HUES48 (cell line): ENCODE results near the gene TRDMT1.
"Not testable (repeated sequence)": the region's sequence is repeated elsewhere in the genome, so short reads cannot be mapped to it uniquely, and the experiment has no call there.

Source experiments
- H3K27ac ChIP-seq: one replicate; pipeline ENCODE4 v1.7.0; 2013; ENCODE audit warnings: low read depth, low read length, inconsistent platforms
- H3K27me3 ChIP-seq: 2 replicates; pipeline ENCODE4 v1.6.1; 2013; ENCODE audit warnings: mild to moderate bottlenecking, low read length; ENCODE audit not compliant: control insufficient read depth, insufficient read depth
- H3K36me3 ChIP-seq: 2 replicates; pipeline ENCODE4 v1.6.1; 2013; ENCODE audit warnings: low read length; ENCODE audit not compliant: control insufficient read depth, insufficient read depth
- H3K4me1 ChIP-seq: 2 replicates; pipeline ENCODE4 v1.6.1; 2013; ENCODE audit warnings: mild to moderate bottlenecking, low read length; ENCODE audit not compliant: control insufficient read depth, insufficient read depth
- H3K4me3 ChIP-seq: 2 replicates; pipeline ENCODE4 v1.5.1; 2013; ENCODE audit warnings: mild to moderate bottlenecking, low read depth, low read length
- H3K9ac ChIP-seq: 2 replicates; pipeline ENCODE4 v1.6.1; 2013; ENCODE audit warnings: mild to moderate bottlenecking, low read depth, low read length, moderate library complexity
- H3K9me3 ChIP-seq: 2 replicates; pipeline ENCODE4 v1.6.1; 2013; ENCODE audit warnings: low read length; ENCODE audit not compliant: control insufficient read depth, insufficient read depth

TRDMT1 gene

GRCh38 chr10:17114878-17115444 lies 86.5 kb downstream of the TRDMT1 start:
- H3K9me3 ChIP-seq, H3K4me3 ChIP-seq, H3K27ac ChIP-seq, H3K9ac ChIP-seq, H3K4me1 ChIP-seq, H3K27me3 ChIP-seq, H3K36me3 ChIP-seq: not testable (repeated sequence)

- H3K4me3 ChIP-seq, result no peak overlapping the region
- no peaks in the 10 kb centered on the region for H3K9me3 ChIP-seq
- H3K9ac ChIP-seq, result no peak overlapping the region
- H3K36me3 ChIP-seq, result no peaks in the 10 kb centered on the region
- H3K27me3 ChIP-seq, result no peaks in the 10 kb centered on the region
- H3K27ac ChIP-seq, result no peak overlapping the region
- H3K4me1 ChIP-seq, result no peaks in the 10 kb centered on the region
Measured at GRCh38 chr10:17113889-17114540, 87.5 kb downstream of the TRDMT1 start.

DNA sequence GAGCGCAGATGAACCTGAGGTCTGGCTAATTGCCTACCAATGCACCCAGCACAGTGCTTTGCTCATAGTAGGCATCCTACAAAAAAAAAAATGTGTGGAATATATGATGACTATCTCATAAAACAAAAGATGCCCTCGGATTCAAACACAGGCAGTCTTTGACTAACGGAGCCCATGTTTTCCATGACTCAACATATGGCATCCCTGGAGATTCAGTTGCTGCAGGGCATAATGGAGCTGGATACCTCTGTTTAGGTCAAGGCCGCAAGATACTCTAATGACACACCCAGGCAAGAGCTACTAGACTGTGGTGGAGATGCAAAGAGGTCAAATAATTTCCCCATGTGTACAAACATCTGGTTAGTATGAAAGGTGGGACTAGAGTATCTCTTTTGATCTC lies 88.1 kb downstream of the TRDMT1 start:
- Histone ChIP-seq H3K4me1 (no peaks in the 10 kb centered on the region), H3K9me3 (no peaks in the 10 kb centered on the region), H3K4me3 (no peak overlapping the region), H3K27me3 (no peaks in the 10 kb centered on the region), H3K27ac (no peak overlapping the region), H3K9ac (no peak overlapping the region), H3K36me3 (no peaks in the 10 kb centered on the region)

DNA sequence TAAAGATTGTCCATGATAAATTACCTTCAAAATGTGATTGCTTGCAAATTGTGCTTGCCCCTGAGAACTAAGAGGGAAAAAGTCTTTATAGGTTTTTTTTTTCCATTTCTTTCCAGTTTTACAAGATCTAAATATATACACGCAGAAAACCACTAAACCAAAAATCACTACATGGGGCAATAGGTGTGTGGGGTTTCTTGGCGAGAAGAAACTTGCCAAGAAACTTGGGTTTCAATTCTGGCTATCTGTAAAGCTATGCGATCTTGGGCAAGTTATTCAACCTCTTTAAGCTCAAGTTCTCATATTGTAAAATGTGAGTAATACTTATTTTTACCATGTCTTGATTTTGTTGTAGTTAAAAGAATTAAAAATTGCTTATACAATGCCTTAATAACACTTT lies 88.9 kb downstream of the TRDMT1 start:
- Histone ChIP-seq H3K9me3 (no peaks in the 10 kb centered on the region), H3K27me3 (no peaks in the 10 kb centered on the region), H3K9ac (no peak overlapping the region), H3K36me3 (no peaks in the 10 kb centered on the region), H3K4me1 (no peaks in the 10 kb centered on the region), H3K27ac (no peak overlapping the region), H3K4me3 (no peak overlapping the region)

DNA sequence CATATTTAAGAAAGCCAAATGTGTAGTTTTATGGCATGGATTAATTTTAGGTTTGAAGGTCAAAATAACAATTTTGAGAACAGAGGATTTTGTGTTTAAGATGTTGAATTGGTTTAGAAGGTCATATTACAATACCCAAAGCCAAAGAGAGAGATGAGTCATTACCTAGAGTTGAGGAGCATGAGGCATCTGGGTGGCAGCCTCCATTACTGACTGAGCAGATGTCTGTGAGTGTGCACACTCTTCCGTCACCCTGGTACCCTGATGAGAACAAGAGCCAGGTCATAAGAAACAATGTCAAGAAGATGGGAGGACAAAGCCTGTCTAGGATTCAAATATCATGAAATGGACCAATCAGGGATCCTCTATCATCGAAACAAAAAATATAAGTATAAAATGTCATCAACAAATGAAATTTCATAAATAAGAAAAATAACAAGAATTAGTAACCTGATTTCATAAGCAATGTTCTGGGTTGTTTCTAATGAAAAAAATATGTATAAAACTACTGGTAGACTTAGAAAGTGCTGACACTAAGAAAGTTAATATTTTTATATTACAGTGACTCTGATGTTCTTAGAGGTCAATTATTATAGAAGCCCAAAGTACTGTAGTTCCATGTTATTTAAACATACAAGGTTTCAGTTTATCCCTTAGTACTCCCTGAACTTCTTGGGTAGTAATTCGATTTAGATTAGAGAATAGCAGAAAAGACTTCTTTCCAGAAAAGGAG lies 91.8 kb downstream of the TRDMT1 start:
- Histone ChIP-seq H3K27ac (no peak overlapping the region), H3K4me1 (no peaks in the 10 kb centered on the region), H3K27me3 (no peaks in the 10 kb centered on the region), H3K36me3 (no peaks in the 10 kb centered on the region), H3K9me3 (no peaks in the 10 kb centered on the region), H3K9ac (no peak overlapping the region), H3K4me3 (no peak overlapping the region)

DNA sequence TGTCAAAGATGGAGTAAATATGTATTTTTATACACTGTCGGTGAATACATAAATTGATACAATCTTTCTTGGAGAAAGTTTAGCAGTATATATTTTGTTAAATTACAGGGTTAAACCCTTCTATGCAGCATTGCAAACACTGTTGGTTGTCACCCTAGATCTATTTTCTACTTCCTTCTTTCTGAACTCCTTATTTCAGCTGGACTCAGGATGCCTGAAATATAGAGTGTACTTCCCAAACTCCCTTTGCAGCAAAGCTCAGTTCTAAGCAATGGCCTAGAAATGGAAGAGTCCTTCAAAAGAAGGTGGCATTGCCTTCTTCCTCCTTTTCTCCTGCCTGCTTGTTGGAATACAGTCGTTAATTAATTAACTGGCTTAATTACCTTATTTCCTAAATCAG lies 92.4 kb downstream of the TRDMT1 start:
- no peak overlapping the region for H3K9ac ChIP-seq
- H3K4me3 ChIP-seq, result no peak overlapping the region
- H3K27ac ChIP-seq, result no peak overlapping the region

GRCh38 chr10:17106991-17107390 lies 94.5 kb downstream of the TRDMT1 start:
- no peaks in the 10 kb centered on the region for H3K27me3 ChIP-seq
- H3K36me3 ChIP-seq, result no peaks in the 10 kb centered on the region
- H3K9me3 ChIP-seq, result no peaks in the 10 kb centered on the region
- no peaks in the 10 kb centered on the region for H3K4me1 ChIP-seq
- no peak overlapping the region for H3K9ac ChIP-seq
- no peak overlapping the region for H3K4me3 ChIP-seq
- no peak overlapping the region for H3K27ac ChIP-seq

More for the DNA sequence above, 92.4 kb downstream of the TRDMT1 start:
- Histone ChIP-seq H3K27me3 (no peaks in the 10 kb centered on the region), H3K36me3 (no peaks in the 10 kb centered on the region), H3K9me3 (no peaks in the 10 kb centered on the region), H3K4me1 (no peaks in the 10 kb centered on the region)

DNA sequence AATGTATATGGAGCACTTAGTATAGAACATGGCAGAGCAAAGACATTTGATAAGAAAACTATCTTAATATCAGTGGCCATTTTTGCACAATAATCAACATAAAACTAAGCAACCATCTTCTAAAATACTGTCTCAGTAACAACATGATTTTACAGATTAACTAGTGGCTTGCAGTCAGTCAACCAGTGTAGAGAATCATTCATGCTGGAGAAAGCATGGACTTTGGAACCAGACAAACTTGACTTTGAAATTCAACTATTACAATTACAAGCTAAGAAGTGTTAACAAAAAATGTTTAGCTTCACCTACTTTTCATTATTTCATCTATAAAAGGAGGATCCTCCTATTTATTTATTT lies 99.6 kb downstream of the TRDMT1 start:
- Histone ChIP-seq H3K9me3 (no peaks in the 10 kb centered on the region), H3K27me3 (no peaks in the 10 kb centered on the region), H3K4me3 (no peak overlapping the region), H3K27ac (no peak overlapping the region), H3K4me1 (no peaks in the 10 kb centered on the region), H3K36me3 (no peaks in the 10 kb centered on the region), H3K9ac (no peak overlapping the region)

DNA sequence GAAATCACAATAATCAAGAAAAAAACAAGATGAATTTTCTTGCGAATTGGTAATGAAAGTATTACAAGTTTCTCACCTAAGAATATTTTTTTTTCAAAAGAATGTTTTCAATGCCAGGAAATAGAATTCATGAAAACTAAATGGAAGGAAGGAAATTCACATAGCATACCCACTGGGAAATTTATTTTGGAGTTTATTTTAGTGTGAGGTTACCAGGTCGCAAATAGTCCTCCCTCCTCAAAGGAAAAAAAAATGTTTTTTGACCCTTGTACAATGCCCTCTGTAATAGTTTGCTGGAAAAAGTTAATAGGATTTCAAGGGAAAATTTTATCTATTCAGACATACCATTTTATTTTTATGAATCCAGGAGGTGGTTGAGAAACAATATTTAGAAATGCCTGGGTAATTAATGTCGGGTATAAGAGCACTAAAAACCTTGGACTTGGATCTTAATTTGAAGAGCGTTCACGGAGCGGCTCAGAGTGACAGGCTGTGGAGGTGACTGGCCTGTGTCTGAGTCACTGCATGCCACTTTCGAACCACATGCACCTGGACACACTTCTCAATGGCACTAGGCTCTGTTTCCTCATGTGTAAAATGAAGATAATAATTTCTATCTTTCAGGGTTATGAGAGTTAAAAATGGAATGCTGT lies 100.1 kb downstream of the TRDMT1 start:
- H3K36me3 ChIP-seq, result no peaks in the 10 kb centered on the region
- H3K27me3 ChIP-seq, result no peaks in the 10 kb centered on the region
- H3K4me1 ChIP-seq, result no peaks in the 10 kb centered on the region
- no peak overlapping the region for H3K9ac ChIP-seq
- H3K4me3 ChIP-seq, result no peak overlapping the region
- H3K27ac ChIP-seq, result no peak overlapping the region
- no peaks in the 10 kb centered on the region for H3K9me3 ChIP-seq

- no peaks in the 10 kb centered on the region for H3K36me3 ChIP-seq
- H3K4me3 ChIP-seq, result no peak overlapping the region
- H3K4me1 ChIP-seq, result no peaks in the 10 kb centered on the region
- no peaks in the 10 kb centered on the region for H3K27me3 ChIP-seq
- H3K27ac ChIP-seq, result no peak overlapping the region
- no peaks in the 10 kb centered on the region for H3K9me3 ChIP-seq
- no peak overlapping the region for H3K9ac ChIP-seq
Measured at GRCh38 chr10:17100586-17100985, 100.9 kb downstream of the TRDMT1 start.

GRCh38 chr10:17098012-17098411 lies 103.5 kb downstream of the TRDMT1 start:
- no peaks in the 10 kb centered on the region for H3K36me3 ChIP-seq
- H3K4me1 ChIP-seq, result no peaks in the 10 kb centered on the region
- H3K27ac ChIP-seq, result no peak overlapping the region
- H3K4me3 ChIP-seq, result no peak overlapping the region
- no peaks in the 10 kb centered on the region for H3K27me3 ChIP-seq
- H3K9me3 ChIP-seq, result no peaks in the 10 kb centered on the region
- H3K9ac ChIP-seq, result no peak overlapping the region
